Measurements from ENCODE around the gene MEFV. TPM values are rescaled to one million over a fixed set of nuclear protein-coding genes. Genes with fewer than 3 reads are reported as not detected.

Gene MEFV
- total RNA-seq, 1 donor from 2014 or later, result not detected

DNA sequence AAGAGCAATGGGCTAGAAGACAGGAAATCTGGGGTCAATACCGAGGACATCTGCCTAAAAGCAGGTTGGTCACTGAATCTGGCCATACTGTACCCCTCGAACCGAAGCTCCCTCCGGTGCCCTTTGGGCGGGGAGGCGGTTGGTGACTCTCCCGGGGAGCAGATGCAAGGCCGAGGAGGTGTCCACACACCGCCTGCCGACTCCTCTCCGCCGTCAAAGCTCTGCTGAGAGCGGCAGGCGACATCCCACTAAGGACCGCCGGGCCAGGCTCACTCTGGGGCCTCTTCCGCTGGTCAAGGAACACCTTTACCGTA, 21.9 kb downstream of the MEFV start:
- Mint-ChIP-seq H3K27me3 (ENCODE audit: low read depth) (no peaks in the 10 kb centered on the region), H3K9me3 (peaks cover 37% of the 10 kb centered on the region), H3K4me3 (peak overlapping the region; percentile 96), H3K36me3 (peaks cover 38% of the 10 kb centered on the region), H3K4me1 (peaks cover 15% of the 10 kb centered on the region), H3K27ac (peak overlapping the region; percentile 99)
- TF ChIP-seq, protein P1, sequence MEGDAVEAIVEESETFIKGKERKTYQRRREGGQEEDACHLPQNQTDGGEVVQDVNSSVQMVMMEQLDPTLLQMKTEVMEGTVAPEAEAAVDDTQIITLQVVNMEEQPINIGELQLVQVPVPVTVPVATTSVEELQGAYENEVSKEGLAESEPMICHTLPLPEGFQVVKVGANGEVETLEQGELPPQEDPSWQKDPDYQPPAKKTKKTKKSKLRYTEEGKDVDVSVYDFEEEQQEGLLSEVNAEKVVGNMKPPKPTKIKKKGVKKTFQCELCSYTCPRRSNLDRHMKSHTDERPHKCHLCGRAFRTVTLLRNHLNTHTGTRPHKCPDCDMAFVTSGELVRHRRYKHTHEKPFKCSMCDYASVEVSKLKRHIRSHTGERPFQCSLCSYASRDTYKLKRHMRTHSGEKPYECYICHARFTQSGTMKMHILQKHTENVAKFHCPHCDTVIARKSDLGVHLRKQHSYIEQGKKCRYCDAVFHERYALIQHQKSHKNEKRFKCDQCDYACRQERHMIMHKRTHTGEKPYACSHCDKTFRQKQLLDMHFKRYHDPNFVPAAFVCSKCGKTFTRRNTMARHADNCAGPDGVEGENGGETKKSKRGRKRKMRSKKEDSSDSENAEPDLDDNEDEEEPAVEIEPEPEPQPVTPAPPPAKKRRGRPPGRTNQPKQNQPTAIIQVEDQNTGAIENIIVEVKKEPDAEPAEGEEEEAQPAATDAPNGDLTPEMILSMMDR (IDR thresholded peaks at IDR 0.05; ENCODE audit: unreplicated experiment), result no peak
- DNase-seq (ENCODE audit: low spot score in 2 of 2, unreplicated experiment in 2 of 2), result no peak

GRCh38 chr16:3223913-3224515, 32.4 kb downstream of the MEFV start:
- TF ChIP-seq, protein P1 (IDR thresholded peaks at IDR 0.05; ENCODE audit: unreplicated experiment), result no peak
- peaks cover 68% of the 10 kb centered on the region for H3K36me3 Mint-ChIP-seq
- no peaks in the 10 kb centered on the region for H3K27me3 Mint-ChIP-seq (ENCODE audit: low read depth)
- peaks cover 61% of the 10 kb centered on the region for H3K9me3 Mint-ChIP-seq
- H3K27ac Mint-ChIP-seq, result no peak overlapping the region
- DNase-seq (ENCODE audit: low spot score in 2 of 2, unreplicated experiment in 2 of 2), result no peak
- H3K4me3 Mint-ChIP-seq, result no peak overlapping the region
- H3K4me1 Mint-ChIP-seq, result no peaks in the 10 kb centered on the region

GRCh38 chr16:3220839-3221238, 35.6 kb downstream of the MEFV start:
- H3K4me3 Mint-ChIP-seq, result no peak overlapping the region
- H3K4me1 Mint-ChIP-seq, result no peaks in the 10 kb centered on the region
- TF ChIP-seq, protein P1 (IDR thresholded peaks at IDR 0.05; ENCODE audit: unreplicated experiment), result no peak
- H3K9me3 Mint-ChIP-seq, result peaks cover 57% of the 10 kb centered on the region
- no peak for DNase-seq (ENCODE audit: low spot score in 2 of 2, unreplicated experiment in 2 of 2)
- peaks cover 42% of the 10 kb centered on the region for H3K36me3 Mint-ChIP-seq
- no peaks in the 10 kb centered on the region for H3K27me3 Mint-ChIP-seq (ENCODE audit: low read depth)
- H3K27ac Mint-ChIP-seq, result no peak overlapping the region

DNA sequence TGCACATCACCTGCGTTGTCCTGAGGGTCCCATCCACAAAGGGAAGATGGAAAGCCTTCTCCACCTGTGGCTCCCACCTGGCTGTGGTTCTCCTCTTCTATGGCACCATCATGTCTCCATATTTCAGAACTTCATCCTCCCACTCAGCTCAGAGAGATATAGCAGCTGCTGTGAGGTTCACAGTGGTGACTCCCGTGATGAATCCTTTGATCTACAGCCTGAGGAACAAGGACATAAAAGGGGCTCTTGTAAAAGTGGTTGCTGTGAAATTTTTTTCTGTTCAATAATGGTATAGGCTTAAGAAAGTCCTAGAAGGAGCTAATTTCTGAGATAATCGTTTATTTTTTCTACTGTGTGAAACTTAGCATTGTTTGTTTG, 40.2 kb downstream of the MEFV start:
- peaks cover 1% of the 10 kb centered on the region for H3K27me3 Mint-ChIP-seq (ENCODE audit: low read depth)
- no peak for DNase-seq (ENCODE audit: low spot score in 2 of 2, unreplicated experiment in 2 of 2)
- TF ChIP-seq, protein P1 (IDR thresholded peaks at IDR 0.05; ENCODE audit: unreplicated experiment), result no peak
- H3K36me3 Mint-ChIP-seq, result peaks cover 2% of the 10 kb centered on the region
- peaks cover 34% of the 10 kb centered on the region for H3K9me3 Mint-ChIP-seq
- H3K4me1 Mint-ChIP-seq, result no peaks in the 10 kb centered on the region
- H3K4me3 Mint-ChIP-seq, result no peak overlapping the region
- H3K27ac Mint-ChIP-seq, result no peak overlapping the region

DNA sequence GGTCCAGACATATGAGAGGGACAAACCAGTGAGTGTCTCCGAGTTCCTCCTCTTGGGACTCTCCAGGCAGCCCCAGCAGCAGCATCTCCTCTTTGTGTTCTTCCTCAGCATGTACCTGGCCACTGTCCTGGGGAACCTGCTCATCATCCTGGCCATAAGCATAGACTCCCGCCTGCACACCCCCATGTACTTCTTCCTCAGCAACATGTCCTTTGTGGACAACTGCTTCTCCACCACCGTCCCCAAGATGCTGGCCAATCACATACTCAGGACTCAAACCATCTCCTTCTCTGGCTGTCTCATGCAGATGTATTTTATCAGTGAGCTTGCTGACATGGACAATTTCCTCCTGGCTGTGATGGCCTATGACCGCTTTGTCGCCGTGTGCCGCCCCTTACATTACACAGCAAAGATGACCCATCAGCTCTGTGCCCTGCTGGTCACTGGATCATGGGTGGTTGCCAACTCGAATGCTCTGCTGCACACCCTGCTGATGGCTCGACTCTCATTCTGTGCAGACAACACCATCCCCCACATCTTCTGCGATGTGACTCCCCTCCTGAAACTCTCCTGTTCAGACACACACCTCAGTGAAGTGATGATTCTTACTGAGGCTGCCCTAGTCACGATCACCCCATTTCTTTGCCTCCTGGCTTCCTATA, 40.7 kb downstream of the MEFV start:
- Mint-ChIP-seq H3K27ac (no peak overlapping the region), H3K9me3 (peaks cover 33% of the 10 kb centered on the region), H3K4me1 (no peaks in the 10 kb centered on the region), H3K36me3 (no peaks in the 10 kb centered on the region), H3K27me3 (ENCODE audit: low read depth) (peaks cover 1% of the 10 kb centered on the region), H3K4me3 (no peak overlapping the region)
- DNase-seq (ENCODE audit: low spot score in 2 of 2, unreplicated experiment in 2 of 2), result no peak
- TF ChIP-seq, protein P1 (IDR thresholded peaks at IDR 0.05; ENCODE audit: unreplicated experiment), result no peak

Measured in mesothelial cell of epicardium (in vitro differentiated cells).